ENCODE measurements around the gene DAAM2. TPM values are rescaled to one million over a fixed set of nuclear protein-coding genes. Genes with fewer than 3 reads are reported as not detected.

Gene DAAM2
- polyA plus RNA-seq, 4 donors: 0.89 to 12.9 (median 7.6) TPM

DNA sequence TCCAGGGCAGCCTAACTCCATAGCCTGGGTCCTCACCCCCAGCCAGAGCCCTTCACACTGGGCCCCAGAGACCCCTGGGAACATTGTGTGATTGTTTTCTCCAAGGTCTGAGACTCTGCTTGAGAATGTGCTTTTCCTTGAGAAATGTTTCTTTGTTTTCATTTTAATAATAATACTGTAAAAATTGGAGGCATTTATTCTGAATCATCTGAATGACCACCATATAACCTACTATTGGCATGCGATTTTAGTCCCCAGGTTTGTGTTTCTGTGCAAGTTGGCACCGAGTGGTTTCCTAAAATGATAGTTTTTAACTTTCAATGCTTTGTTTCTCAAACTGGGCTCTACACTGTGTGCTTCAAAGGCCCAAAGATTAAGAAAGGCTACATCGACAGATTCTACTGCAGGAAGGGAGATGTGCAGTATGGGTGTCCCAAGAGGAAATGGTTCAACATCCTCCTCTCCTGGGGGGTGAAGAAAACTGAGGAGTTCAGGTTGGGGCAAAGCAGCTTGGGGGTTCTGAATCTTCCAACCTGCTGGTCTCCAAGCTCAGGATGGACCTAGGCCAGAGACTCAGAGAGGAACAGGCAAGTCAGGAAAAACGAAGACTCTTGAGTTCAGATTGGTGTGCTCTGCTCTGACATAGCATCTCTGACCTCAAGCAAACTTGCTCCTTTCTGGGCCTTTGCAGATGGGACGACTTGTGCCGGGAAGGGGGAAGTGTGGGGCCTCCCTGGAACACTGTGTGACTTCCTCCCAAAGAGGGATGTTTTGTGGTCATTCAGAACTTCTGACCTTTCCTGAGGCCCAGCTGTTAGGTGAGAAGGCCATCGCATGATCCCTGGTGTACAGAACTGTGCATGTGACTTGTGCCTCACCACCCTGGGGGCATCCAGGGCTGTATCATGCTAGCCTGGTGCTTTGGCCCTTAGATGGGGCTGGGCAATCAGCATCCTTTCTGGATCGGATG is 31.0 kb downstream of the DAAM2 start:
- FAIRE-seq: no peak
- no peaks in the 10 kb centered on the region for H3K27me3 ChIP-seq (ENCODE audit: control insufficient read depth in 3 of 3, insufficient read depth in 3 of 3, low read length in 3 of 3)
- 62 to 73% (median 66%) methylated on average over 8 of the region's 8 CpGs for WGBS, 3 donors
- no peak overlapping the region for H3K4me3 ChIP-seq (ENCODE audit: low read depth in 1 of 3, low read length in 3 of 3)
- H3K4me1 ChIP-seq (ENCODE audit: control insufficient read depth in 3 of 3, insufficient read depth in 2 of 3, low read depth in 1 of 3, low read length in 2 of 3): peaks cover 0 to 5% (median 0%) of the 10 kb centered on the region in 3 donors
- peak overlapping the region in 1 of 3 donors; percentile 86 for H3K27ac ChIP-seq (ENCODE audit: low read depth in 1 of 3, low read length in 2 of 3)
- H3K36me3 ChIP-seq (ENCODE audit: control insufficient read depth in 3 of 3, insufficient read depth in 2 of 3, low read depth in 1 of 3, low read length in 3 of 3): peaks cover 0 to 2% (median 0%) of the 10 kb centered on the region in 3 donors
- peak in 1 of 2 donors; percentile 11 for DNase-seq
- no peaks in the 10 kb centered on the region for H3K9me3 ChIP-seq (ENCODE audit: control insufficient read depth in 2 of 2, insufficient read depth in 1 of 2, low read depth in 1 of 2, low read length in 1 of 2)

GRCh38 chr6:39824030-39824926 is 32.1 kb downstream of the DAAM2 start:
- Histone ChIP-seq H3K4me3 (ENCODE audit: low read depth in 1 of 3, low read length in 3 of 3) (no peak overlapping the region), H3K9me3 (ENCODE audit: control insufficient read depth in 2 of 2, insufficient read depth in 1 of 2, low read depth in 1 of 2, low read length in 1 of 2) (no peaks in the 10 kb centered on the region), H3K27ac (ENCODE audit: low read depth in 1 of 3, low read length in 2 of 3) (peak overlapping the region in 1 of 3 donors; percentile 86), H3K27me3 (ENCODE audit: control insufficient read depth in 3 of 3, insufficient read depth in 3 of 3, low read length in 3 of 3) (no peaks in the 10 kb centered on the region), H3K4me1 (ENCODE audit: control insufficient read depth in 3 of 3, insufficient read depth in 2 of 3, low read depth in 1 of 3, low read length in 2 of 3) (peaks cover 0 to 5% (median 0%) of the 10 kb centered on the region in 3 donors), H3K36me3 (ENCODE audit: control insufficient read depth in 3 of 3, insufficient read depth in 2 of 3, low read depth in 1 of 3, low read length in 3 of 3) (peaks cover 0 to 2% (median 0%) of the 10 kb centered on the region in 3 donors)
- 69 to 77% (median 71%) methylated on average over 9 of the region's 9 CpGs for WGBS, 3 donors
- DNase-seq (no peak), FAIRE-seq (no peak)

GRCh38 chr6:39829331-39829730 is 37.2 kb downstream of the DAAM2 start:
- no peaks in the 10 kb centered on the region for H3K9me3 ChIP-seq (ENCODE audit: control insufficient read depth in 2 of 2, insufficient read depth in 1 of 2, low read depth in 1 of 2, low read length in 1 of 2)
- no peak for FAIRE-seq
- peaks cover 0 to 4% (median 0%) of the 10 kb centered on the region in 3 donors for H3K27me3 ChIP-seq (ENCODE audit: control insufficient read depth in 3 of 3, insufficient read depth in 3 of 3, low read length in 3 of 3)
- no peak for DNase-seq
- peak overlapping the region in 1 of 3 donors; percentile 15 for H3K27ac ChIP-seq (ENCODE audit: low read depth in 1 of 3, low read length in 2 of 3)
- H3K4me1 ChIP-seq (ENCODE audit: control insufficient read depth in 3 of 3, insufficient read depth in 2 of 3, low read depth in 1 of 3, low read length in 2 of 3): no peaks in the 10 kb centered on the region
- H3K36me3 ChIP-seq (ENCODE audit: control insufficient read depth in 3 of 3, insufficient read depth in 2 of 3, low read depth in 1 of 3, low read length in 3 of 3): no peaks in the 10 kb centered on the region
- H3K4me3 ChIP-seq (ENCODE audit: low read depth in 1 of 3, low read length in 3 of 3): no peak overlapping the region
- 76 to 88% (median 77%) methylated on average over 2 of the region's 2 CpGs for WGBS, 3 donors

GRCh38 chr6:39830444-39830843 is 38.3 kb downstream of the DAAM2 start:
- H3K27ac ChIP-seq (ENCODE audit: low read depth in 1 of 3, low read length in 2 of 3): no peak overlapping the region
- no peaks in the 10 kb centered on the region for H3K9me3 ChIP-seq (ENCODE audit: control insufficient read depth in 2 of 2, insufficient read depth in 1 of 2, low read depth in 1 of 2, low read length in 1 of 2)

GRCh38 chr6:39831701-39832100 is 39.5 kb downstream of the DAAM2 start:
- FAIRE-seq: no peak
- H3K36me3 ChIP-seq (ENCODE audit: control insufficient read depth in 3 of 3, insufficient read depth in 2 of 3, low read depth in 1 of 3, low read length in 3 of 3): no peaks in the 10 kb centered on the region

More at GRCh38 chr6:39830444-39830843, 38.3 kb downstream of the DAAM2 start:
- 76 to 91% (median 81%) methylated on average over 7 of the region's 7 CpGs for WGBS, 3 donors
- Histone ChIP-seq H3K4me3 (ENCODE audit: low read depth in 1 of 3, low read length in 3 of 3) (no peak overlapping the region), H3K36me3 (ENCODE audit: control insufficient read depth in 3 of 3, insufficient read depth in 2 of 3, low read depth in 1 of 3, low read length in 3 of 3) (no peaks in the 10 kb centered on the region), H3K4me1 (ENCODE audit: control insufficient read depth in 3 of 3, insufficient read depth in 2 of 3, low read depth in 1 of 3, low read length in 2 of 3) (no peaks in the 10 kb centered on the region), H3K27me3 (ENCODE audit: control insufficient read depth in 3 of 3, insufficient read depth in 3 of 3, low read length in 3 of 3) (peaks cover 0 to 4% (median 0%) of the 10 kb centered on the region in 3 donors)
- DNase-seq (no peak), FAIRE-seq (no peak)

DNA sequence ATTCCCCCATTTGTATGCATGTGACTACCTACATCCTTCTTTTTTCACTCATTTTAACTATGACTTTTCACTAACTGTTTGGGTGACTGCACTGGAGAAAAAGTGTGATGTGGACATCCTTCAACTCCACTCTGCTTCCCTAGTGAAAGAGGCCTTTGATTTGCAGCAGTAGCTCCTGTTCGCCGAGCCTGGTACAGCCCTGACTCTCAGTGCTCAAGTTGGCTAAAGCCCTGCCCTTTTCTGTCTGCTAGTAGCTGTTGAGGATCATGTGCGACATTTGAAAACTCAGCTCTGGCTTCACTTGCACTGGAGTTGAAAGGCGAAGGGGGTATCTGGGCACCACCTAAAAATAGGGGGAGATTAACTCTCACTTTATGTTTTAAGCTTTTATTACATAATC is 42.1 kb downstream of the DAAM2 start:
- WGBS, 3 donors: 82 to 87% (median 83%) methylated on average over 4 of the region's 4 CpGs
- Histone ChIP-seq H3K36me3 (ENCODE audit: control insufficient read depth in 3 of 3, insufficient read depth in 2 of 3, low read depth in 1 of 3, low read length in 3 of 3) (no peaks in the 10 kb centered on the region), H3K4me3 (ENCODE audit: low read depth in 1 of 3, low read length in 3 of 3) (no peak overlapping the region), H3K27ac (ENCODE audit: low read depth in 1 of 3, low read length in 2 of 3) (no peak overlapping the region), H3K27me3 (ENCODE audit: control insufficient read depth in 3 of 3, insufficient read depth in 3 of 3, low read length in 3 of 3) (peaks cover 0 to 4% (median 0%) of the 10 kb centered on the region in 3 donors), H3K9me3 (ENCODE audit: control insufficient read depth in 2 of 2, insufficient read depth in 1 of 2, low read depth in 1 of 2, low read length in 1 of 2) (no peaks in the 10 kb centered on the region), H3K4me1 (ENCODE audit: control insufficient read depth in 3 of 3, insufficient read depth in 2 of 3, low read depth in 1 of 3, low read length in 2 of 3) (no peaks in the 10 kb centered on the region)
- FAIRE-seq (no peak), DNase-seq (no peak)

More at GRCh38 chr6:39831701-39832100, 39.5 kb downstream of the DAAM2 start:
- Histone ChIP-seq H3K4me1 (ENCODE audit: control insufficient read depth in 3 of 3, insufficient read depth in 2 of 3, low read depth in 1 of 3, low read length in 2 of 3) (no peaks in the 10 kb centered on the region), H3K27me3 (ENCODE audit: control insufficient read depth in 3 of 3, insufficient read depth in 3 of 3, low read length in 3 of 3) (peaks cover 0 to 4% (median 0%) of the 10 kb centered on the region in 3 donors), H3K9me3 (ENCODE audit: control insufficient read depth in 2 of 2, insufficient read depth in 1 of 2, low read depth in 1 of 2, low read length in 1 of 2) (no peaks in the 10 kb centered on the region), H3K4me3 (ENCODE audit: low read depth in 1 of 3, low read length in 3 of 3) (no peak overlapping the region), H3K27ac (ENCODE audit: low read depth in 1 of 3, low read length in 2 of 3) (no peak overlapping the region)
- 50 to 81% (median 56%) methylated on average over 6 of the region's 6 CpGs for WGBS, 3 donors
- DNase-seq: no peak

GRCh38 chr6:39834866-39835265 is 42.7 kb downstream of the DAAM2 start:
- Histone ChIP-seq H3K27ac (ENCODE audit: low read depth in 1 of 3, low read length in 2 of 3) (no peak overlapping the region), H3K4me1 (ENCODE audit: control insufficient read depth in 3 of 3, insufficient read depth in 2 of 3, low read depth in 1 of 3, low read length in 2 of 3) (no peaks in the 10 kb centered on the region), H3K4me3 (ENCODE audit: low read depth in 1 of 3, low read length in 3 of 3) (no peak overlapping the region), H3K9me3 (ENCODE audit: control insufficient read depth in 2 of 2, insufficient read depth in 1 of 2, low read depth in 1 of 2, low read length in 1 of 2) (no peaks in the 10 kb centered on the region), H3K36me3 (ENCODE audit: control insufficient read depth in 3 of 3, insufficient read depth in 2 of 3, low read depth in 1 of 3, low read length in 3 of 3) (no peaks in the 10 kb centered on the region), H3K27me3 (ENCODE audit: control insufficient read depth in 3 of 3, insufficient read depth in 3 of 3, low read length in 3 of 3) (peaks cover 0 to 4% (median 0%) of the 10 kb centered on the region in 3 donors)
- FAIRE-seq: no peak
- no peak for DNase-seq
- WGBS, 3 donors: 78 to 83% (median 81%) methylated on average over 5 of the region's 5 CpGs

DNA sequence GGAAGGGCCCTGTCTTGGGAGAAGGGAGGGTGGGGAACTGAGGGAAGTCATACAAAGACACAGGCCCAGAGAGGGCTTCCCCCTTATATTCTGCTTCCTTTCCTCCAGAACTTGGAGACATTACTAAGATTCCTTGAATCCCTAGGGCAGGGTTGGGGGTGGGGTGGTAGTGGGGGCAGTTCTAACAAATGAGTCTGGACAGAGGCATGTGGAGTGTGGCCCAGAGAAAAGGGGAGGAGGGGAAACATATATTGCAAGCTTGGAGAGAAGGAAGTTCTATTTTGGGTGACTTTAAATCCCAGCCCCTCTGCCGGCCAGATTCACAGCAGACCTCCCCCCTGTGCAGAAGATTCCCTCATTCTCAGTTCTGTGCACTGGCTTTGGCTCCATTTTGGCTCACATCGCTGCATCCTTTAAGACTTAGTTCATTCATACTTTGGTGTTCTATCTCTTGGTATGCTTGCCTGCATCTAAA is 43.7 kb downstream of the DAAM2 start:
- no peak for DNase-seq
- Histone ChIP-seq H3K9me3 (ENCODE audit: control insufficient read depth in 2 of 2, insufficient read depth in 1 of 2, low read depth in 1 of 2, low read length in 1 of 2) (no peaks in the 10 kb centered on the region), H3K27me3 (ENCODE audit: control insufficient read depth in 3 of 3, insufficient read depth in 3 of 3, low read length in 3 of 3) (peaks cover 0 to 4% (median 0%) of the 10 kb centered on the region in 3 donors), H3K4me1 (ENCODE audit: control insufficient read depth in 3 of 3, insufficient read depth in 2 of 3, low read depth in 1 of 3, low read length in 2 of 3) (no peaks in the 10 kb centered on the region), H3K27ac (ENCODE audit: low read depth in 1 of 3, low read length in 2 of 3) (peak overlapping the region in 2 of 3 donors; percentile 7 to 22), H3K36me3 (ENCODE audit: control insufficient read depth in 3 of 3, insufficient read depth in 2 of 3, low read depth in 1 of 3, low read length in 3 of 3) (no peaks in the 10 kb centered on the region), H3K4me3 (ENCODE audit: low read depth in 1 of 3, low read length in 3 of 3) (no peak overlapping the region)
- no peak for FAIRE-seq
- 50 to 85% (median 75%) methylated on average over 2 of the region's 2 CpGs for WGBS, 3 donors
